GM18498 (cell line): ENCODE measurements around the gene PRLHR.

Experiments used
- ATAC-seq: cut with Tn5 transposase; IDR thresholded peaks from one replicate; pipeline ENCODE4 v1.9.1; 2021; ENCODE audit warnings: mild to moderate bottlenecking, moderate library complexity; ENCODE audit not compliant: unreplicated experiment

The PRLHR gene

DNA sequence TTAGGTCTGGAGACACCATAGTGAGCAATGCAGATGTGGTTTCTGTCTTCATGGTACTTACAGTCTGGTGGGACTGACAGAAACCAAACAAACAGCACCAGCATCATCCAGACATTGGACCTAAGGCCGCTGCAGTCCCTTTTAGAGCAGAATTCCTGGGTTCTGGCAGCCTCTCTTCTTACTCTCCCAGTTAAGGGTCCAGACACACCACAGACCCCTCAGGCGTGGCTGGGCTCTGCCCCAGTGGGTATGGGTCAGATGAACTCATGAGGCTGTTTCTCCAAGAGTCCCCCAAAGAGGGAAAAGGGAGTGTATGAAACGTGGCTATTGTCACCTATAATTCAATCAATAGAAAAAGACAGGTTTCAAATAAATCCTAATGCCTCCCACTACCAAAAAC, 31.3 kb downstream of the PRLHR start:
- ATAC-seq = no peak

DNA sequence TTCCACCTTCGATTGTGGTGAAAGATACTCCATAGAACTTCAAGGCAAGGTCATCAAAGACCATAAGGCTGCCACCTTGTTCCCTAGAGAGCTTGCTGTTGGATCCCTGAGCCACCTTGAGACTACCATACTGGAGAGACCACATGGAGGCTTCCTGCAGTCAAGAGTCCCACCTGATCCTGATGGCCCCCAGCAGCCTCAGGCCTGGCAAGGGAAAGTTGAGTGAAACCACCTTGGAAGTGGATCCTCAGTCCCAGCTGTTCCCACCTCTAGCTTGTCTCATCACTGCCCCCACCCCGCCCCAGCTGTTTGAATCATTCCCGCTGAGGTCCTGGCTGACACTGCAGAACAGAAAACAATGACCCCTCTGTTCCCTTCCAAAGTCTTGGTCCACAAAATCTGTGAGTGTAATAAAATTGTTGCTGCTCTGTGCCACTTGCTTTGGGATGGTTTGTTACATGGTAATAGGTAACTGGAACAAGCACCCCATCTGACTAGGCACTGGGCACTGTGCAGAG, 32.0 kb downstream of the PRLHR start:
- no peak for ATAC-seq

DNA sequence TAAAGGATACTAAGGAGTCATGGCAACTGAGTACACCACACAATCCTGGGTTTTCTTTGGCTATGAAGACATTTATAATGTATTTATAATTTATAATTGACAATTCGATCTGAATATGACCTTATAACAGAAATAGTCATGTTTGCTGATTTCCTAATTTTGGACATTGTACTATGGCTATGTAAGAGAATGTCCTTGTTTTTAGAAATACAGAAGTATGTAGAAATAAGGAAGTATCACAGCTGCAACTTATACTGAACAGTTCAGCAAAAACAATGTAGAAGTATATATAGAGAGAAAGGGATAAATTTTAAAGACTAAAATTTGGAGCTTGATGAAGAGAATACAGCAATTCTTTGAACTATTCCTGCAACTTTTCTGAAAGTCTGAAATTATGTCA, 32.6 kb downstream of the PRLHR start:
- no peak for ATAC-seq

DNA sequence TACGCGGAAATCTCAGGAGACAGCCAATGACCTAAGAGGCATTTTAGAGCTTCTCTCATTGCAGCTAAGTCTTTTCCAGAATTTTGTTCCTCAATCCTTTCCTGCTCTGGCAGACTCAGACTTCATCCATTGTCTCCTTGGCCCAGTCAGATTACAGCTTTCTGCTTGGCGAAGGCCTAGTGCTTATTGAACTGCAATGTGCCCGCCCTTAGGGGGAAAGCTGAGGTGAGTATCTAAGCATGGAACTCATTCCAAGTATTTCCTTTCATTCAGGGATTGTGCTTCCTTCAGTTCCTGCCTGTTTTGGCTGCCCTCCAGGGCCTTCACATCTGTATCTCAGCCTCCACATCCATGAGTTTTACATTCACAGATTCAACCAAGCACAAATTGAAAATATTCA, 37.5 kb downstream of the PRLHR start:
- no peak for ATAC-seq

DNA sequence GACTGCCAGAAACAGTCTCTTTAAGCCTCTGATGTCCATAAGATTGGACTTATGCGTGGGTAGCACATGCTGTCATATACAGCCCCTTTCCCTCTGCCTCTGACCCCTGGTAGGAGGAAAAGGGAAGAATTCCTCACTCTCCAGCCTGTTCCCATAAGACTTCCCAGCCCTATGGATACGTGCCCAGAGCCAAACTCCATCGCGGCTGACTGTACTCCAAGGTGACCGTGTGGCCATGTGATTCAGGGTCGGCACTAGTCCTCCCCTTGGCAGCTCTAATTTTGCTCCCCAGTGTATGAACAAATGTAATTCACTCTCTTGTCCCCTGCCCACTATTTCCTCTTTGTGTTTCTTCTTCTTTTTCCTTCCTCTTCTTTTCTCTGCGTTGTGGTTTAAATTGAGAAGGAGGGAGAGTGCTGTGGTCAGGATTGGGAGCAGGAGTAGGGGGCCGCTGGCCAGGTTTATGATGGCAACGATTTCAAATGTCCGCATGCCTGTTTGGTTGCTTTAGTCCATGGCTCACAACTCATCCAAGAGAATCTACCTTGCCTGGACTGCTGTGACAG, 43.8 kb downstream of the PRLHR start:
- ATAC-seq = no peak

DNA sequence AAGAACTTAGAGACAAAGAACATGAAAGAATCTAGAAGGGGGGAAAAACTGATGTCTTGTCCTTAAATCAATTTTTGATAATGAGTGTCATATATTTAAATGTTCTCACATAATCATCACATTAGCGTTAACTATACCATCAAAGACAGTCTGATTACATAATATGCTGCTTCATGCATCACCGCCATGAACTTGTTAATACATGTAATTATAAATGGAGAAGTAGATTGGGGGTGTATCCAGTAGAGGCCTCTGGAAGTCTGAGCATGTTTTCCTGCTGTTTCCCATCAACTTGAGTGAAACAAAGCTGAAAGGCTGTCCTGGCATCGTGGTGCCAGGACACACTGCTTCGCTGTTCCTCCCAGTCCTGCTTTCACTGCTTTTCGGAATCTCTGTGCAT, 48.2 kb downstream of the PRLHR start:
- ATAC-seq = no peak

DNA sequence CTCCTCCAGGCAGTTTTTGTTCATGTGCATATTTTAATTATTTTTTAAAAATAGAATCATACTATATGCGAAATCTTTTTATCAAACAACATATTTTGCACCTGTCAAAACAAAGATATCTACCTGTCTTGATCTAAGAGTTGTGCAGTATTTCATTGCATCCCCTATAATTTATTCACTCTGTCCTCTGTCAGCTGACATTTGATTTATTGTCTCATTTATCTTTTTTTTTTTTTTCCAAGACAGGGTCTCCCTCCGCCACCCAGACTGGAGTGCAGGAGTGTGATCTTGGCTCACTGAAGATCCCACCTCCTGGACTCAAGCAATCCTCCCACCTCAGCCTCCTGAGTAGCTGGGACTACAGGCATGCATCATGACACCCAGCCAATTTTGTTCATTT, 49.0 kb downstream of the PRLHR start:
- no peak for ATAC-seq

DNA sequence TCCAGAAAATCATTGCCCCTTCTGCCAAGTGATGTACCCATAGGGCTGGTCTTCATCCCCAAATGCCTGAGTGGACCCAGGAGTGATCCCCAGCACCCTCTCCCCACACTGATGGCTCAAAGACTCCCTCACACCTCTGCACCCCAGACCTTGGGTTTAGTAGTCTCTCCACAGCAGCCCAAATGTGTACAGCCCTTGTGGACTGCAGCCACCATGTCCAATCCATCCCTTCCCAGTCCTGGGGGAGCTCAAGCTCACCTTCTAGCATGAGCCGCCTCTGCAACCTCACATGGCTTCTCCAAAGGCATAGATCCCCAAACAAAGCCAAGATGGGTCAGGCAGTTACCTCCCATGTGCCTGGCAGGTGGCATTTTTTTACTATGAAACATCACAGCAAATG, 50.1 kb downstream of the PRLHR start:
- ATAC-seq = no peak

DNA sequence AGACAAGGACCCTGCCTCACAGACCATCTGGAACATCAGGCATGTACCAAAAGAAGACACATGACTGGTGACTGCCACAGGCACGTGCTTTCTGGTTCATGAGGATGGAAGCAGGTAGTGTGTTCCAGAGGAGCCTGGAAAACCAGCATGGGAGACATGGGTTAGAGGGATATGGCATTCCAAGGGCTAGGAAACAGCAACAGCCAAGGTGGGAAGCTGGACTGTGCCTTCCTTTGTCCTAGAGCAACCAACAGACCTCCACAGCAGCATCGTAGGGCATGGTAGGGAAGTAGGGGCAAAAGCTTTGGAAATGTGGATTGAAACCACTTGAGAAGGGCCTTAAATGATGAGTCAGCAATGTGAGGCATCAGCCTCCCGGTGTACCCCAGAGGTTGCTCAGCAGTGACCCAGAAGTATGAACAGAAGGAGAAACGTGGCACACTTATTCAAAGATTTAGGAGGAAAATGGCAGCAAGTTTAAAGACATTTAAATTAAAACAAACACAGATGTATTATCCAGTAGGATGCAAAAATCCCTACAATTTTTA, 51.0 kb downstream of the PRLHR start:
- no peak for ATAC-seq

DNA sequence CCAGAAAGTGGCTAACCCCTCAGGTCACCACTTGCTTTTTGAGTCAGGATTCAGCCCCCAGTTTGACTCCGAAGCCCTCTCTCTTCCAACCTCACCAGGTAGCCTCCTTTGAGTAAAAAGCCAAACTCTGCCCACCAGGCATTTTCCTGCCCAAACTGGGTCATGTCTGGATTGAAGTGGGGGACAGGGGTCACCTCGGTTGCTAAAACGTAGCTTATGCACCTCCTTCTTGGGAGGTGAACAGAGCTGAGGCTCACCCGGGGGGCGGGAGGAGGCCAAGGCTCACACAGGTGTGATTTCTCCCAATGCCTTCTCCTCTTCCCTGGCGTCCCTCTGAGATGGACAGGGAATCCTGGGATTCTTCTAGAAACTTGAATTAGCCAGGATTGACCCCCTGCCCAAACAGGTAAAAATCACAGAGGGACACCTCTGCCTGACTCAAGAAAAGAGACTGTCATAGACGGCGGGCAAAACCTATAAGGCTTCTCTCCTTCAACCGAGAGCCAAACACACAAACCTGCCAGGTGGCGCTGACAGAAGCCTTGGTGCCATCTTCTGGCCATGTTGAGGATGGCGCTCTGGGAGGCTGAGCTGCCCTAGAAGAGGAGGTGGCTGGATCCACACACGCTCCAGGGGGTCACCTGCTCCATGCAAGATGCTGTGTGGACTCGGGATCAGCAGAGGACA, 51.6 kb downstream of the PRLHR start:
- peak; percentile 81 for ATAC-seq

DNA sequence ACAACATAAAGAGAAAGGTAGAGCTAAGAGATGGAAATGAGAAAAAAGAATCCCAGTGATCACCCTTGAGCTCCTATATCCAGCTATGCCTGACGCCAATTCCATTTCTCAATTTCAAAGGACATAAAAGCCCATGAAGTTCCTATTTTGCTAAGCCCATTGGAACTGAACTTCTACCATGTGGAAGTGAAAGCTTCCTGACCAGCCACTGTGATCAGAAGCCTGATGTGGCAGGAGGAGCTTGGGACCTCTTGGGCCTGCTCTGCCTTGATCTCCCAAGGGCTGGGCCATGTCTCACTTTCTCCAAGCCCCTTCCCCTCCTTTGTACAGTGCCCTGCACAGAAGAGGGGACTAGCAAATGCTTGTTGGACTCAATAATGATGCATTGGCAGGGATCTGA, 52.7 kb downstream of the PRLHR start:
- no peak for ATAC-seq

DNA sequence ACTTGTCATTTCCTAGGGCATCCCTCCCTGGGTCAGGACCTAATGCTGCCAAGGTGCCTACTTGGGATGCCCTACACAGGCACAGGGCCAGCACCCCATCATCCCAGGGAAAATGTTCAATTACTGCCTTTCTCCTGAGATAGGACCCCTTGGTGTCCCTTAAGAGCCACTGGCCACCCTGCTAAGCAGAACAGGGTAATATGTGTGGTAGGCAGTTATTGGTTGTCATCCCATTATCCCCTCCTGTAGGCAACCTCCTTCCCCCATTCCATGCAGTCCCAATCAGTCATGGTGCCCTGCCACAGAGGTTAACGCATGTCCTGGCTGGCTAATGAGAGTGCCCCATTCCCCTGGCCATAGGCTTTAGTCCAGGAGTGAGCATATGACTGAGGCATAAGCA, 53.2 kb downstream of the PRLHR start:
- ATAC-seq = no peak

DNA sequence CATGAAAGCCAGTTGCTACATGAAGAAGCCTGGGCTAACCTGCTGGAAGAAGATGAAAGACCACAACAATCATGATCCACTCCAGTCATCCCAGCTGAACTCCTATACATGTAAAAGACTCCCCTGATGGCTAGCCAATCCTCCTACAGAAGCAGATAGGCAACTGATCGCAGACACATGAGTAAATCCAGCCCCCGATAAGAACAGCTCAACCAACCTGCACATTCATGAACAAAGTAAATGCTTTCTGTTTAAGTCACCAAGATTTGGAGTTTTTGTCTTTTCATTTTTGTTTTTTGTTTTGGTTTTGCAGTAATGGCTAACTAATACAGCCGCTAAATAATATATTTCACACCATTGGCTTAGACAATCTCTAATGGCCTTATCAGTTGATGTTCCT, 53.7 kb downstream of the PRLHR start:
- no peak for ATAC-seq
